NCI-H128 (cell line): ENCODE data around the gene PLCZ1.

ENCODE experiments used
- DNase-seq: peaks from one replicate; lab custom pipeline; 2025; ENCODE audit not compliant: unreplicated experiment; lab: John Stamatoyannopoulos, UW

Gene PLCZ1

GRCh38 chr12:18640321-18640955, 97.4 kb downstream of the PLCZ1 start:
- DNase-seq, result no peak

- DNase-seq, result no peak
These were observed 103.4 kb downstream of the PLCZ1 start for GRCh38 chr12:18634382-18634781.
